Brain microvascular endothelial cell (primary cell): Measurements from ENCODE around the gene PPIA.

Source experiments
- DNase-seq: peaks from one replicate; pipeline ENCODE4 v3.0.0-alpha.2; 2020
- H3K27ac ChIP-seq: fragments of 250-450 bp; sonication (Bioruptor Pico); 2 replicates; pipeline ENCODE4 v1.5.1; 2020; ENCODE audit warnings: mild to moderate bottlenecking, moderate library complexity
- H3K27me3 ChIP-seq: fragments of 250-450 bp; sonication (Bioruptor Pico); replicated peaks from 2 replicates; pipeline ENCODE4 v1.5.1; 2020; ENCODE audit warnings: mild to moderate bottlenecking
- H3K36me3 ChIP-seq: fragments of 250-450 bp; sonication (Bioruptor Pico); replicated peaks from 2 replicates; pipeline ENCODE4 v1.5.1; 2020; ENCODE audit warnings: mild to moderate bottlenecking
- H3K4me3 ChIP-seq: 2 replicates; pipeline ENCODE4 v1.5.1; 2011; ENCODE audit warnings: low read depth, mild to moderate bottlenecking, control low read depth, low read length, moderate library complexity
- CTCF ChIP-seq: IDR thresholded peaks from 2 replicates; pipeline ENCODE4 v1.5.1; 2011; ENCODE audit warnings: low read depth, mild to moderate bottlenecking, moderate library complexity, low read length, control low read depth, inconsistent platforms; ENCODE audit errors: missing control alignments
- in situ Hi-C: cut with HindIII; loops from 2 replicates; pipeline ENCODE4 v1.10.0; 2017; ENCODE audit warnings: low sequenced_read_pairs, low pct_ligation_motif_present

Gene PPIA

GRCh38 chr7:44852590-44852989 lies 56.1 kb downstream of the PPIA start:
- H3K36me3 ChIP-seq, result no peaks in the 10 kb centered on the region
- in situ Hi-C loops, result no loop called here
- DNase-seq, result no peak
- TF ChIP-seq CTCF, result no peak
- H3K27ac ChIP-seq, result no peak overlapping the region
- no peak overlapping the region for H3K4me3 ChIP-seq
- H3K27me3 ChIP-seq, result no peaks in the 10 kb centered on the region
